NCI-H1092 (cell line): ENCODE data around the gene PIEZO2.
A peak's percentile ranks its signal among the peaks of the same experiment; 100 is the strongest.

Experiments
- DNase-seq: peaks from one replicate; lab custom pipeline; 2025; lab: John Stamatoyannopoulos, UW

Gene PIEZO2

DNA sequence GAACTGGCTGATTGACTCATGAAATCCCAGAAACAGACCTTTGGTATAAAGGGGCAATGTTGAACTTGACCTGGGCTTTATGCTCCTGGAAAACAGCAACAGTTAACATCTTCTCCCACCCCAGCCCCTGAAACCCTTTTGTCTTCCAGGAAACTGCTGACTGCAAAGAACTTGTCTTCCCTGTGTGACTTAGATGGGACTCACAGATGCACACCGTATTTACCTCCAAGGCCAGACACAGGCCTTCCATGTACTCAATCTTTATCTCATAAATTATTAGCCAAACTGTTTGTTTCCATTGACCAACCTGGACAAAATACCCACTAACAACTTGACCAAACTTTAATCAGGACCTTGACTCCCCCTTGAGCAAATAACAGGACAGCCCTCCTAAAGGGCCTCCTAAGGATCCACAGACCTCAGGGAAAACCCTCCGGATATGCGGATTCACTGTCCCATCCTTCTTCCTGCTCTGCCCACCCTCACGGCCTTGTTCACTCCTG is 36.3 kb downstream of the PIEZO2 start:
- no peak for DNase-seq

DNA sequence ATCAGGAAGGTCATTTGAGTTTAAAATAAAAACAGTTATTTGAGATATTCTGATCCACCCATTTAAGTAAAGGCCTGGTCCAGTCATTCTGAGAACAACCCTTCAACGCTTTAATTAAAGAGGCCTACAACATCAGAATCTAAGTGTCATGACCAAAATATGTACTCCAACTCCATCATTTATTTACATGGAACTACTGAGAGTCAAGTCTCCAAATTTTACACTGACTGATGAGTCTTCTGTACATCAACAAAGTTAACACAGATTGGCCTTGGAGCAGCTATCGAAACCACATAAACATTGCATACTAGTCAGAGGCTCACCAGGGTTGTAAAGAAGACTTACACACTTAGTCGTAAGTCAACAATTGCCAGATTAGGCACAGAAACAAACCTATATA is 37.1 kb downstream of the PIEZO2 start:
- no peak for DNase-seq

DNA sequence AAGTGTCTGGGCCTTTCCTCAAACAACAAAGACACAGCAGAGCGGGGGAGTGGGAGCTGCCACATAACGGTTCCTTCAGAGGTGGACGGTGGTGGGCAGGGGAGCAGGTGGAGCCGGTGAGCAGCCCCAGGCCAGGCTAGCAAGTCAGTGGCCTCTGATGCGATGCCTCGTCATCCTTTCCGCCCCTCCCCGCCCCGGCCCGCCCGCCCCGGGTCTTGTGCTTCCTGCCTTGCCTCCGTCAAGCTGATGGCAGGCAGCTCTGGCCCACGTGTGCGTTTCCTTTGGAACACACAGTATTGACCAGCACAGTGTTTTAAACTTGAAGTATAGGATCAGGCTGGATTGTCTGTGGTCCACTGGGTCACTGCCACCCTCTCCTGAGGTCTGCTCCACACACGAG is 38.9 kb downstream of the PIEZO2 start:
- DNase-seq, result no peak

- DNase-seq, result no peak
Observed at GRCh38 chr18:11108947-11109346, 40.4 kb downstream of the PIEZO2 start.

GRCh38 chr18:11106894-11107293 is 42.5 kb downstream of the PIEZO2 start:
- no peak for DNase-seq

GRCh38 chr18:11105463-11105862 is 43.9 kb downstream of the PIEZO2 start:
- no peak for DNase-seq

- no peak for DNase-seq
Observed at GRCh38 chr18:11104307-11104706, 45.1 kb downstream of the PIEZO2 start.

DNA sequence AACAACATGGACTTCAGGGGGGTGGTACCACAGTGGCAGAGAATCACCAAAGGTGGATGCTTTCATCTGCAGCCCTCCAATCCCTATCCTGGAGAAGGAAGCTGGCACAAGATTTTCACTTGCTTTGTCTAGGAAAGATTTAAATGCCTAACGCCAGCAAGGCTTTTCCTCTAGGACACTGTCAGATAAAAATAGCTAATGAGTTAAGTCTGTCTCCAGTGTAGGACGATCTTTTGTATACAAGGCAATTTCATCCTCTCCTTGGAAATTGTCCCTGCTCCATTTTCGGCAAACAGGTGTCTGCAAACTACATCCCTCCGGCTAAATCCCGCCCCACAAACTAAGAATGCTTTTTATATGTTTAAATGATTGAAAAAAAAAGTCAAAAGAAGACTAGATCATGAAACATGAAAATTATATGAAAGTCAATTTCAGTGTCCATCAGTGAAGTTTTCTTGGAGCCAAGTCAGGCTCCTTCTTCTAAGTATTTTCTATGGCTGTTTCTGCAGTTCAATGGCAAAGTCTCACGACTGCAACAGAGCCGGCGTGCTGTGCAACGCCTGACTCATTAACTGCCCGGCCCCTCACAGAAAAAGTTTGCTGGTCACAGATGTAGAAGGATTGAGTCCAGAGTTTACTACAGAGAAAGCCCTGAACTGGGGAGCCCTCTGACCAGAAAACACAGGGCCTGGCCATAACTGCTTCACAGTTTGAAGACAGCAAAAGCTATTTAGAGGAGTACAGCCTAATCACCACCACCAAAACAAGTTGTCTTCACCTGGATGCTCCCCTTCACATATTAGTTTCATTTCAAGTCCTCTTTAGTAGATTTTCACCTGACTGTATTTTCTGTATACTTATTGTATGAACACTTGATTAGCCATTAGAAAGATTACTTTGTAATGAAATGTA is 52.3 kb downstream of the PIEZO2 start:
- DNase-seq, result no peak

DNA sequence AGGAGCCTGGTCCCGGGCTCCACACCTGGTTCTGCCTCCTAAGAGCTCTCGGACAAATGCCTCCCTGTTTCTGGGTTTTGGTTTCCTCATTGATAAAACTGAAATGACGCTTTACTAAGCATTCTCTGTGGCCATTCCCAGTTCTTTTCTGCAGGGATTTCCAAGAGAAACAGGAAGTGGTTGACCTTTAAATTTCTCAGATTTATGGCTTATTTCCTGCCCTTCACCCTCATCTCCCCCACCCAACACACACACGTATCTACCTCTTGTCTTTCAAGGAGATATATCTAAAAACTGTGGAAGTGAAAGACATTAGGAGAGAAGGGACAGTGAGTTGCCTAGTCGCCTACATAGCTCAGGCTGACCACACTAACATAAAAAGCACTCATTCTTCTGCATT is 53.0 kb downstream of the PIEZO2 start:
- no peak for DNase-seq

DNA sequence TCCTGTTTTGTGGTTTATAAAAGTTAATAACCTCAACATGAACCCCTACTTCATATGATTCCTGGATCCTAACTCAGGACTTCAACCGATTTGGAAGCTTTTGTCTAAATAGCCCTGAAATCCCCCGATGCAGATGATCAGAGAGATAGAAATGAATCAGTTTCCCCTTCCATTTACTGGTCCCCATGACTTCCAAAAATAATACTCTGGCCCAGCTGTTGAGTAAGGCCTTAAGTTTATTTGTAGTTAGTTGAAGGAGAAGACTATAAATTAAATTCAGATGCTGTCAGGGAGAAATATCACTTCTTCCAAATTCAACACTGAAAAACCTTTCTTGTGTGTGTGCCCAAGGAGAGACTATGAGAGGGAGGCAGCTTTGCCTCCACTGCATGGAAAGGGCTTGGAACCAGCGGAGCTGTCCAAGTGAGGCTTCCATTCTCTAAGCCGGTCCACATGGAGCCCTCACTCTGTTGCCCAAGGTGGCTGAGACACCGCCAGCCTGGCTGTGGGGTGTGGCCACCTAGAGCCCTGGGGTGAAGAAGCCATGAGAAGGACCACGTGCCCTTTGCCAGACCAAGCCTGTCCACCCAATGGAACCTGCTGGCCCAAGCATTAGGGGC is 53.6 kb downstream of the PIEZO2 start:
- DNase-seq, result no peak

GRCh38 chr18:11095211-11095610 is 54.2 kb downstream of the PIEZO2 start:
- no peak for DNase-seq

DNA sequence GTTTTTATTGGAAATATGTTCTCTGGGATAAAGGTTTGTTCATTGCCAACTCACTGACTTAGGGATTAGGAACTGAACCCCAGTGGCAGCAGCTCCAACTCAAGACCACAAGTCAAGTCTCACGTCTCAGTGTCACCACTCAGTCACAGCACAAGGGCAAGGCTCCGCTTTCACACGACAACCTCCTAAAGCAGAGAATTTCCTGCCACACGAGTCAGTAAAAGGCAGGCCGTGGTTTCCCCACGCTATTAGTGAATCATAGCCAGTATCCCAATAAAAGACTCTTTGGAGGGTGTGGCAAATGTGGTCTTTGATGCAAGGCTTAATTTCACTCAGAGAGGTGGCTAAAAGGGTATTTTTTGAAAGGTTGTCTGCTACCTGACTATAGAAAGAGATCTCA is 57.6 kb downstream of the PIEZO2 start:
- no peak for DNase-seq

GRCh38 chr18:11089931-11090715 is 59.2 kb downstream of the PIEZO2 start:
- no peak for DNase-seq

DNA sequence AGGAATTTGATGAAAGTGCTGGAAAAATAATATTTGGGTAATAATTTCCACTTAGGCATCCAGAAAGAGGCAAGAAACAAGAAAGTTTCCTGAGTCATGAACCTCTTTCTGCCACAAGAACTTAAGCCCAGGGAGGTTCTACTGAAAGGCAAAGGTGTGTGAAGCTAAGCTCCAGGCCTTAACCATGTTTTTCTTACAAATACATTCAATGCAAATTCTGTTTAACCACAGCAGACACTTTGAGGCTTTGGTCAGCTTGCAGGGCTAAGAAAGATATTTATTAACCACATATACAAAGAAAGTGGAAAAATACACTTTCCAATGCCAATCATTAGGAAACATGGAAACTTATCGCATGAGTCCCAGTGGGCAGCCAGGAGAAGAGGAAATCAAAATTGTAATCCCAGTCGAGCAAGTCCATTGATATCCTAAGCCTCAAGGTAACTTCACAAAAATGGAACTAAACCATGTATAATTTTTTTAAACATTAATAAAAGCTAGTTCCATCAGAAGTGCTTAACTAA is 68.3 kb downstream of the PIEZO2 start:
- DNase-seq, result no peak

- DNase-seq, result no peak
Observed at GRCh38 chr18:11078491-11078890, 70.9 kb downstream of the PIEZO2 start.

GRCh38 chr18:11077548-11078187 is 71.7 kb downstream of the PIEZO2 start:
- no peak for DNase-seq

DNA sequence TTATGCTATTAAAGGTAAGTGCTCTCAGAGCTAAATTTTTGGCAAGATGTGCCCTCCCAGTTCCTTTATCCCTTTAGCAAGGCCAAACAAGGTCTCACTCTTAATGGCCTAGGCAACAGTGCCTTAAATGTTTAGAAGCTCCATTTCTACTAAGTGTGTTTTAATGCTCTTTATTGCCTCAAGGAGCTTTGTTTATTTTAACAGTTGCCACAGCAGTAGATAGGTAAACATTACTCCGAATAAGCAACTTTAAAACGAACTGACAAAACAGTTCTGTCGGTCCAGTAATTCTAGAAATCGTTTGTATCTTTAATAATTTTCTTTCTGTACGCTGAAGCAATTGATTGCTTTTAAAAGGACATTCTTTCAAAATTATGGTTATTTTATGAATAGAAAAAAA is 74.5 kb downstream of the PIEZO2 start:
- DNase-seq, result peak; percentile 48

- no peak for DNase-seq
Observed at GRCh38 chr18:11073971-11074370, 75.4 kb downstream of the PIEZO2 start.

DNA sequence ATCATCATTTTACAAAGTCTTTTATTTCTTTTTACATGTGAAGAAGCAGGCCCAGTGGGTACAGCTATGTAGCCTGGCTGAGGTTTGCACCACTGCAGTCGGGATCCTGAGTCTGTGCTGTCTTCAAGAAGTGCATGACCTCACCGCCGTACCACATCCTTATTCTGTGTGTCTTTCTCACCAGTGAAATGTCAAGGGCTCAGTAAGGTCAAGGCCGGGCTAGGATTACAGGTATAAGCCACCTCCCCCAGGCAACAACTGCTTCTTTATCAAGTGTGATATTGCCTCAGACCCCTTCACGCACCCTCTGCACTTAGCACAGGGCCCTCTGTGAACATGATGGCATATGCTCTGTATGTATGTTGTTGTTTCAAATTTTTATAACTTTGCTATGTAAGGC is 76.7 kb downstream of the PIEZO2 start:
- DNase-seq, result no peak

DNA sequence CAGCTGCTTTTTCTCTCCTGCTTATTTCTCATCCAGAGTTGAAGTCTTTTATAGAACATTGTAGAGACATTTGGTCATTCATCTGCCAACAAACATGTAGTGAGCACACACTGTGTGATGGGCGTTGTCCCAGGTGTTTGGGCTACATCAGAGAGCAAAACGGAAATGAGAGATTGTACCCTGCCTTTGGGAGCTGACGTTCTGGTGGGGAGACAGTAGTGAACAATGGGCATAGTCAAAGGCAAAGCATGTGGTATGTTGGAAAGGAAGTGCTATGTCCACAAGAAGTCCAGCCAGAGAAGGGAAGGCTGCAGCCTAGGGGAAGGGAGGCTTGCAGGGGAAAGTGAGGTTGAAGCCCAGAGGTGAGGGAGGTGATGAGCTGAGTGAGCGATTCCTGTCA is 78.1 kb downstream of the PIEZO2 start:
- DNase-seq, result no peak

- DNase-seq, result no peak
Observed at GRCh38 chr18:11070593-11070992, 78.8 kb downstream of the PIEZO2 start.

- no peak for DNase-seq
Observed at GRCh38 chr18:11066038-11066437, 83.3 kb downstream of the PIEZO2 start.
